ENCODE data around the gene PRPF8.

Gene PRPF8

DNA sequence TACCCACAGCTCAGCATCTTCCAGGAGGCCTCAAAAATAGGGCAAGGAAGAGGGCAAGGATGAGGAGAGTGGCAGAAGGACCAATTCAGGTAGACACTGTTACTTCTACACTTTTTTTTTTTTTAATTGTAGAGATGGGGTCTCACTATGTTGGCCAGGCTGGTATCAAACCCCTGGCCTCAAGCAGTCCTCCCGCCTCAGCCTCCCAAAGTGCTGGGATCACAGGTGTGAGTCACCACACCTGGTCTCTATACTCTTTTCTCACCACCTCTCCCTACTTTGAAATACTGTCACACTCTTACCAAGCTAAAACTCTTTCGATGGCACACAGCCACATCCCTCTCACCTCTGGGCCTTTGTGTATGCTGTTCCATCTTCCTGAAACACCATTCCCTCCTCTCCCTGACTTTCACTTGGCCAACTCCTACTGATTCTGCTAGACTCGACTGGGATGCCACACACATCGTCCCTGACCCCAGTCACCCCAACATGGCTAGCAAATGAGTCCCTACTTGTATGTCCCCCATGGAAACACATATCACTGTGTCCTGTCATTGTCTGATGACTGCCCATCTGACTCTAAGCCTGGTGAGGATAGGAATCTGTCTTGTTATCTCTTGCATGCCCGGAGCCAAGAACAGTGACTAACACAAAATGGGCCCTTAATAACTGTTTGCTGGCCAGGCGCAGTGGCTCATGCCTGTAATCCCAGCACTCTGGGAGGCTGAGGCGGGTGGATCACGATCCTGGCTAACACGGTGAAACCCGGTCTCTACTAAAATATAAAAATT is 48.8 kb downstream of the PRPF8 start:
- H3K4me1 ChIP-seq (ENCODE audit: low read length) = peaks cover 8% of the 10 kb centered on the region
- DNase-seq = no peak
- no peaks in the 10 kb centered on the region for H3K27me3 ChIP-seq (replicated peaks; ENCODE audit: insufficient read depth, low read length)
- H3K9ac ChIP-seq (ENCODE audit: low read length) = no peak overlapping the region
- TF ChIP-seq EZH2 (optimal IDR thresholded peaks at IDR 0.05; ENCODE audit: low read depth, low read length) = no peak
- TF ChIP-seq, protein P1, sequence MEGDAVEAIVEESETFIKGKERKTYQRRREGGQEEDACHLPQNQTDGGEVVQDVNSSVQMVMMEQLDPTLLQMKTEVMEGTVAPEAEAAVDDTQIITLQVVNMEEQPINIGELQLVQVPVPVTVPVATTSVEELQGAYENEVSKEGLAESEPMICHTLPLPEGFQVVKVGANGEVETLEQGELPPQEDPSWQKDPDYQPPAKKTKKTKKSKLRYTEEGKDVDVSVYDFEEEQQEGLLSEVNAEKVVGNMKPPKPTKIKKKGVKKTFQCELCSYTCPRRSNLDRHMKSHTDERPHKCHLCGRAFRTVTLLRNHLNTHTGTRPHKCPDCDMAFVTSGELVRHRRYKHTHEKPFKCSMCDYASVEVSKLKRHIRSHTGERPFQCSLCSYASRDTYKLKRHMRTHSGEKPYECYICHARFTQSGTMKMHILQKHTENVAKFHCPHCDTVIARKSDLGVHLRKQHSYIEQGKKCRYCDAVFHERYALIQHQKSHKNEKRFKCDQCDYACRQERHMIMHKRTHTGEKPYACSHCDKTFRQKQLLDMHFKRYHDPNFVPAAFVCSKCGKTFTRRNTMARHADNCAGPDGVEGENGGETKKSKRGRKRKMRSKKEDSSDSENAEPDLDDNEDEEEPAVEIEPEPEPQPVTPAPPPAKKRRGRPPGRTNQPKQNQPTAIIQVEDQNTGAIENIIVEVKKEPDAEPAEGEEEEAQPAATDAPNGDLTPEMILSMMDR (IDR thresholded peaks at IDR 0.05; ENCODE audit: low read length) = no peak
- no peak for TF ChIP-seq EZH2phosphoT487 (IDR thresholded peaks at IDR 0.05; ENCODE audit: low read length)
- peaks cover 11% of the 10 kb centered on the region for H3F3A ChIP-seq (ENCODE audit: insufficient read depth, low read length)
- H3K9me3 ChIP-seq (replicated peaks; ENCODE audit: insufficient read depth, low read length) = no peaks in the 10 kb centered on the region
- no peaks in the 10 kb centered on the region for H3K79me2 ChIP-seq (ENCODE audit: low read length)
- no peaks in the 10 kb centered on the region for H3K36me3 ChIP-seq (replicated peaks; ENCODE audit: insufficient read depth, low read length)
- H3K9me2 ChIP-seq (replicated peaks; ENCODE audit: insufficient read depth, low read length) = no peaks in the 10 kb centered on the region
- H2AFZ ChIP-seq (ENCODE audit: low read length) = no peak overlapping the region
- H4K20me1 ChIP-seq (ENCODE audit: insufficient read depth, low read length) = no peaks in the 10 kb centered on the region
- H3K4me3 ChIP-seq (ENCODE audit: low read length) = no peak overlapping the region
- no peak overlapping the region for H3K27ac ChIP-seq (ENCODE audit: low read length)
- no peak overlapping the region for H3K4me2 ChIP-seq (ENCODE audit: low read depth, low read length)

DNA sequence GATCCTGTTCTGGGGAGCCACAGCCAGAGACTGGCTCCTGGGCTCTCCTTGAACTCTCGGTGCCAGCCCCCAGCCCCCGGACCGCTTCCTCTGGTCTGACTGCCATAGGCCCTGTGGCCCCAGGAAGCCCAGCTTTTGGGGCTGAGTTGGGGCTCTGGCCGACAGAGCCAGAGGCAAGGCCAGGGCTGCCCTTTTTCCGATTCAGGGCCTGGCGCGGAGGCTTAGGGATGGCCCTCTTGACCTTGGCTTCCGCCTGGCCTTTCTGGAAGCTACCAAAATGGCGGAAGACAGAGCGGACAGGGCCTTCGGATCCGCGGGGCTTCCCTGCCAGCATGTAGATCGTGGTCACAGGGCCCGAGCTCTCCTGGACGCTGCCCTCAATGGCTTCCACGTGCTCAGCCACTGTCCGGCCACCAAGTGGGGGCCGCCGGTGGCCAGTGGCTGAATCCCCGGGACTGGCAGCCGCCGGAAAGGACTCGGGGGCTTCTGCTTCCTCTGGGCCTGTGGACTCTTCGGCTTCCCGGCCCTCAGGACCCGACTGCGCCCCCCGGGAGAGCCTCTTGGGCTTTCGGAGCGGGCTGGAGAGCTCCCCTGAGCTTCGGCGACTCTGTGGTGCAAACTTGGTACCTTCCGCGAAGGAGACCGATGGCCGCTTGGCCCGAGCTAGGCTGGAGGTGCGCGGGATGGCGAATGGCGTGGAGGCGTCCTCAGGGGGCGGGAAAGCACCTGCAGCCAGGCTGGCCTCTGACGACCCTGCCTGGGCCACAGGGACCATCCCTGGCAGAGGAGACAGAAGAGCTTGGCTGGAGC is 49.6 kb downstream of the PRPF8 start:
- no peak overlapping the region for H3K4me3 ChIP-seq (ENCODE audit: low read length)
- no peak for DNase-seq
- no peaks in the 10 kb centered on the region for H4K20me1 ChIP-seq (ENCODE audit: insufficient read depth, low read length)
- peaks cover 18% of the 10 kb centered on the region for H3F3A ChIP-seq (ENCODE audit: insufficient read depth, low read length)
- no peaks in the 10 kb centered on the region for H3K27me3 ChIP-seq (replicated peaks; ENCODE audit: insufficient read depth, low read length)
- no peak overlapping the region for H3K4me2 ChIP-seq (ENCODE audit: low read depth, low read length)
- no peaks in the 10 kb centered on the region for H3K79me2 ChIP-seq (ENCODE audit: low read length)
- H3K27ac ChIP-seq (ENCODE audit: low read length) = no peak overlapping the region
- H3K9ac ChIP-seq (ENCODE audit: low read length) = no peak overlapping the region
- H3K4me1 ChIP-seq (ENCODE audit: low read length) = peaks cover 15% of the 10 kb centered on the region
- no peaks in the 10 kb centered on the region for H3K36me3 ChIP-seq (replicated peaks; ENCODE audit: insufficient read depth, low read length)
- no peaks in the 10 kb centered on the region for H3K9me2 ChIP-seq (replicated peaks; ENCODE audit: insufficient read depth, low read length)
- no peaks in the 10 kb centered on the region for H3K9me3 ChIP-seq (replicated peaks; ENCODE audit: insufficient read depth, low read length)
- TF ChIP-seq EZH2phosphoT487 (IDR thresholded peaks at IDR 0.05; ENCODE audit: low read length) = no peak
- TF ChIP-seq, protein P1 (IDR thresholded peaks at IDR 0.05; ENCODE audit: low read length) = no peak
- no peak overlapping the region for H2AFZ ChIP-seq (ENCODE audit: low read length)

DNA sequence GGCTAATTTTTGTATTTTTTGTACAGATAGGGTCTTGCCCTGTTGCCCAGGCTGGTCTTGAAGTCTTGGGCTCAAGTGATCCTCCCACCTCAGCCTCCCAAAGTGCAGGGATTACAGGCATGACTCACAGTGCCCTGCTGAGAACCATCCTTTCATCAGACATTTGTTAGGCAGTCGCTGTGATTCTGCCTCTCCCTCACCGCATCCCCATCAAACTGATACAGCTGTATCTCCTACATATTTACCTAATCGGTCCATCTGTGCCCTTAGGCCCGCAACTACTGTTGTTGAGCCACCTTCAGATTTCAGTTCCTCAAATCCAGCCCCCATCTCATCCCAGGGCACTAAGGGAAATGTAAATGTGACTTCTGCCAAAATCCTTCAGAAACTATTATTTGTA is 54.0 kb downstream of the PRPF8 start:
- Histone ChIP-seq H3K9ac (ENCODE audit: low read length) (no peak overlapping the region), H4K20me1 (ENCODE audit: insufficient read depth, low read length) (no peaks in the 10 kb centered on the region), H3K4me3 (ENCODE audit: low read length) (no peak overlapping the region), H3K4me2 (ENCODE audit: low read depth, low read length) (no peak overlapping the region), H2AFZ (ENCODE audit: low read length) (no peak overlapping the region), H3K27me3 (replicated peaks; ENCODE audit: insufficient read depth, low read length) (no peaks in the 10 kb centered on the region), H3K9me3 (replicated peaks; ENCODE audit: insufficient read depth, low read length) (no peaks in the 10 kb centered on the region), H3K36me3 (replicated peaks; ENCODE audit: insufficient read depth, low read length) (no peaks in the 10 kb centered on the region), H3K79me2 (ENCODE audit: low read length) (no peaks in the 10 kb centered on the region), H3K9me2 (replicated peaks; ENCODE audit: insufficient read depth, low read length) (no peaks in the 10 kb centered on the region), H3K4me1 (ENCODE audit: low read length) (peaks cover 27% of the 10 kb centered on the region), H3F3A (ENCODE audit: insufficient read depth, low read length) (peaks cover 26% of the 10 kb centered on the region), H3K27ac (ENCODE audit: low read length) (no peak overlapping the region)
- TF ChIP-seq EZH2 (optimal IDR thresholded peaks at IDR 0.05; ENCODE audit: low read depth, low read length) = no peak
- no peak for TF ChIP-seq EZH2phosphoT487 (IDR thresholded peaks at IDR 0.05; ENCODE audit: low read length)
- TF ChIP-seq, protein P1 (IDR thresholded peaks at IDR 0.05; ENCODE audit: low read length) = no peak
- no peak for DNase-seq

Data from MM.1S (cell line).